ENCODE measurements around the gene PRKCB. TPM values are rescaled to one million over a fixed set of nuclear protein-coding genes. Genes with fewer than 3 reads are reported as not detected.
"Not testable (repeated sequence)": the region's sequence is repeated elsewhere in the genome, so short reads cannot be mapped to it uniquely, and the experiment has no call there.

Gene PRKCB
- total RNA-seq, 2 experiments from 2014 or later = 56.3 to 57.9 TPM

DNA sequence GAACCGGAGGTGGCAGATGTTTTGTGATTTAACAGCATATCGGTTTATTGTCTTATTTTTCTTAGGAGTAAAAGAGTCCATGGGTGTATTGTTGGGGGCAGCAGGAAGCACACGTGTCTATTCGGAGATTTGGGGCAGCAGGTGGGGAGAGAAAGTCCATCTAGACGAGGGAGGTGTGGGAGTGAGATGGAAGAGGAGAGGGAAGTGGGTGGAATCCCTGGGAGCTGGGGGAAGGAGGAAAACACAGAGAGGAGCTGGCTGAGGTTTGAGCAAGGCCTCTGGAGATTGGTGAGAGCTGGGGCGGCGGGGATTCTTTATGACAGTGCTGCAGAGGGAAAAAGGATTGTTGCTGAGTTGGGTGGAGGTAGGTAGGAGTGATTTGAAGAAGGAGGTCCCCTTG, 72.1 kb downstream of the PRKCB start:
- no peak overlapping the region for H3K4me3 Mint-ChIP-seq
- DNase-seq = no peak
- no peak overlapping the region for H3K27ac Mint-ChIP-seq
- ChIA-PET POLR2A (interaction anchor here (0.6 kb wide), 1 partner anchor 191 kb away, joined by 6 read pairs; no protein-coding TSS in a partner anchor), CTCF (no interaction called here)
- H3K27me3 Mint-ChIP-seq = no peaks in the 10 kb centered on the region
- H3K4me1 Mint-ChIP-seq (ENCODE audit: low read depth) = peaks cover 43% of the 10 kb centered on the region
- intact Hi-C loops (cut with micrococcal nuclease) = no loop called here
- peaks cover 2% of the 10 kb centered on the region for H3K36me3 Mint-ChIP-seq
- H3K9me3 Mint-ChIP-seq = no peaks in the 10 kb centered on the region

DNA sequence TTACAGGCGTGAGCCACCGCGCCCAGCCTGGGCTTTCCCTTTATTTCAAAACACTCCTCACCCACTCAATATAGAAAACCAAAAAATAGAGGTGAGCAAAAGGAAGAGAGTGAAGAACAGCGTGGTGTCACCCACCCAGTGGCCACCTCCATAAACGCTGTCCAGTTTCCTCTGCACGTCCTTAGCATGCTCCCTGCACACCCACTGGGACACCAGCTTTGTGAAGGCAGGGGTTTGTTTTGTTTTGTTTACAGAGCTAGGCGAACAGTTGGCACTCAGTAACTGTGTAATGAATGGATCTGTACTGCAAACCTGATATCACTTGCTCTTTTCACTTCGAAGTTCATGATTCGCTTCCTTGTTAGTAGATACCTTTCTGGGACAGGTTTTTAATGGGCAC, 73.0 kb downstream of the PRKCB start:
- POLR2A ChIA-PET = no interaction called here
- H3K27ac Mint-ChIP-seq = no peak overlapping the region
- no peaks in the 10 kb centered on the region for H3K27me3 Mint-ChIP-seq

DNA sequence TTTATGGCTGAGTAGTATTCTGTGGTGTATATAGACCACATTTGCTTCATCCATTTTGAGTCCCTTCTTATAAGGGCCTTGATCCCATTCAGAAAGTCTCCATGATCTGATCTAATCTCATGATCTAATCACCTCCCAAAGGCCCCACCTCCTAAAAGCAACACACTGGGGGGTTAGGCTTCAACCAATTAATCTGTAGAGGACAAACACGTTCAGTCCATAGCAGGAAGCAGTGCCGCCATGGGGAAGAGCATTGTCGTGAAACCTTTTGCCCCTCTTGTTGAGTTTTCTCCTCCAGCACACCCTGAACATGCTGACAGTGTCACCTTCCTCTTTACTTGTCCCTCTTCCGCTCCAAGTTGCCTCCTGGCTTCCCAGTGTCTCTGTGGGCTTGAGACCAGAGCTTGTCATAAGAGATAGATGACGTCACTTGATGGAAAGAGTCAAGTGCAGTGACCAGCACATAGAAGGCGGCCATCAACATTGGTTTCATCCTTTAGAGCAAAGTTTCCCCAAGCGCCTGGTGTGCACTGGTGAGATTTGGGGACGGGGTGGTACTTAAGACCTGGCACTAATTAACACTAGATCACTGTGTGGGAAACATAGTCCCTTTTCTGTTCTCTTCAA, 74.1 kb downstream of the PRKCB start:
- peaks cover 38% of the 10 kb centered on the region for H3K4me1 Mint-ChIP-seq (ENCODE audit: low read depth)
- DNase-seq = no peak
- no peak overlapping the region for H3K4me3 Mint-ChIP-seq
- intact Hi-C loops (cut with micrococcal nuclease) = no loop called here
- H3K9me3 Mint-ChIP-seq = no peaks in the 10 kb centered on the region
- ChIA-PET POLR2A (no interaction called here), CTCF (no interaction called here)
- H3K36me3 Mint-ChIP-seq = peaks cover 2% of the 10 kb centered on the region
- H3K27me3 Mint-ChIP-seq = no peaks in the 10 kb centered on the region
- H3K27ac Mint-ChIP-seq = no peak overlapping the region

More for the DNA sequence above, 73.0 kb downstream of the PRKCB start:
- peaks cover 34% of the 10 kb centered on the region for H3K4me1 Mint-ChIP-seq (ENCODE audit: low read depth)
- no peaks in the 10 kb centered on the region for H3K9me3 Mint-ChIP-seq
- intact Hi-C loops (cut with micrococcal nuclease) = no loop called here
- H3K4me3 Mint-ChIP-seq = no peak overlapping the region
- CTCF ChIA-PET = no interaction called here
- DNase-seq = no peak
- peaks cover 2% of the 10 kb centered on the region for H3K36me3 Mint-ChIP-seq

DNA sequence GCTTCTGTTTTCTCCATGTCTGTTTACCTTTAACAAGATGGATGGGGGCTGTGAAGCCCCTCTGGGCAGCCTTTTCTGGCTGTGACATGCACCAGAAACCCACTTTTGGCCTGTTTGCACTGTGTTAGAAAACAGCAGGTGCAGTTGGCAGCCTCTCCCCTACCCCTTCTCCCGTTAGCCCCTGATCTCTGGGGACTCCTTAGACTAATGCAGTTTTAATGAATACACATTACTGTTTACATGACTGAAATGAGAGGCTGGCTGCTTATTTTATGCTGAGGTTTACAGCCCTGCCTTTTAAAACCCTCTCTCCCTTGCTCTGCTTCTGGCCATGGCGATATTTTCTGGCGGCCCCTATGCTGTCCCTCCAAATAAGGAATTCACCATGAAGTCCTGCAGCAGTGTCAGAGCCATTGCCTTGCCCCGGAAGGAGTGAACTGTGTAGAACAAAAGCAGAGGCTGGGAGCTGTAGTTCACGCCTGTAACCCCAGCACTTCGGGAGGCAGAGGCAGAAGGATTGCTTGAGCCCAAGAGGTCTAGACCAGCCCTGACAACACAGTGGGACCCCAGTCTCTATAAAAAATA, 79.3 kb downstream of the PRKCB start:
- H3K27ac Mint-ChIP-seq = no peak overlapping the region
- H3K36me3 Mint-ChIP-seq = peaks cover 18% of the 10 kb centered on the region
- H3K9me3 Mint-ChIP-seq = peaks cover 5% of the 10 kb centered on the region
- no peak overlapping the region for H3K4me3 Mint-ChIP-seq
- intact Hi-C loops (cut with micrococcal nuclease) = no loop called here
- DNase-seq = no peak
- CTCF ChIA-PET = interaction anchor here (1.2 kb wide), 1 partner anchor 85 kb away, joined by 4 read pairs; no protein-coding TSS in a partner anchor
- H3K4me1 Mint-ChIP-seq (ENCODE audit: low read depth) = peaks cover 31% of the 10 kb centered on the region
- no peaks in the 10 kb centered on the region for H3K27me3 Mint-ChIP-seq
- POLR2A ChIA-PET = no interaction called here

DNA sequence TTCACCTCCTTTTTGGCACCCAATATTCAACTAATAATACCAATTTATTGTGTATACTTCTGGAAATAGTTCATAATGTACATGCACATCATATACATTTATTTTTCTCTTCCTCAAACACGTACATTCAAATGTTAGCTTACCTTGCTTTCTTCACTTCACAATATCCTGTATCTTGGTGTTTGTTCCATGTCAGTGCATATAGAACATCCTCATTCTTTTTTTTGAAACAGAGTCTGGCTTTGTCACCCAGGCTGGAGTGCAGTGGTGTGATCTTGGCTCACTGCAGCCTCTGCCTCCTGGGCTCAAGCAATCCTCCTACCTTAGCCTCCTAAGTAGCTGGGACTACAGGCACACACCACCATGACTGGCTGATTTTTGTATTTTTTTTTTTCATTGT, 80.8 kb downstream of the PRKCB start:
- POLR2A ChIA-PET, H3K27me3 Mint-ChIP-seq: not testable (repeated sequence)
- H3K4me1 Mint-ChIP-seq (ENCODE audit: low read depth) = peaks cover 43% of the 10 kb centered on the region

DNA sequence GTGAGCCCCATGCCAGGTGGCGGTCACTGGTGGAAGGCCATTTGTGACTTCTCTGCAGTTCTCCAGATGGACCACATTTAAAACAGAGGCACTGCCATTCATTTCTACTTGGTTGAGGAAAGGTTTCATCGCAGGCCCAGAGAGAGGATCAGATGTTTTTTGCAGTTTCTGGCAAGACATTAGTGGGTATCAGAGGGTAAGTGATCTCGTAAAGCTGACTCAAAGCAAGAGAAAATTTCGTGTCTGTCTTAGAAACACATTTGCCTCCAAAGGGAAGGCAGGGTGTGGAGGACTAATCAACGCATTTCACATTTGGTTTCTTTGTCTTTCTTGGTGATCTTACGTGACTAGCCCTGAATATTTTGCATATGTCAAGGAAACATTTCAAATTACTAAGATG, 81.8 kb downstream of the PRKCB start:
- H3K27ac Mint-ChIP-seq = peak overlapping the region; percentile 57
- peaks cover 16% of the 10 kb centered on the region for H3K9me3 Mint-ChIP-seq
- no peak overlapping the region for H3K4me3 Mint-ChIP-seq
- peaks cover 25% of the 10 kb centered on the region for H3K36me3 Mint-ChIP-seq
- H3K27me3 Mint-ChIP-seq = no peaks in the 10 kb centered on the region
- peaks cover 53% of the 10 kb centered on the region for H3K4me1 Mint-ChIP-seq (ENCODE audit: low read depth)
- ChIA-PET CTCF (interaction anchor here (0.8 kb wide), 2 partner anchors 93 to 94 kb away, joined by 3 to 5 read pairs; no protein-coding TSS in a partner anchor), POLR2A (no interaction called here)
- intact Hi-C loops (cut with micrococcal nuclease) = no loop called here
- peak; percentile 18 for DNase-seq

More for the DNA sequence above, 80.8 kb downstream of the PRKCB start:
- peaks cover 27% of the 10 kb centered on the region for H3K36me3 Mint-ChIP-seq
- DNase-seq; H3K27ac Mint-ChIP-seq; H3K4me3 Mint-ChIP-seq; intact Hi-C loops (cut with micrococcal nuclease): not testable (repeated sequence)
- H3K9me3 Mint-ChIP-seq = peaks cover 16% of the 10 kb centered on the region
- CTCF ChIA-PET = interaction anchor here (1.2 kb wide), 1 partner anchor 83 kb away, joined by 4 read pairs; no protein-coding TSS in a partner anchor

DNA sequence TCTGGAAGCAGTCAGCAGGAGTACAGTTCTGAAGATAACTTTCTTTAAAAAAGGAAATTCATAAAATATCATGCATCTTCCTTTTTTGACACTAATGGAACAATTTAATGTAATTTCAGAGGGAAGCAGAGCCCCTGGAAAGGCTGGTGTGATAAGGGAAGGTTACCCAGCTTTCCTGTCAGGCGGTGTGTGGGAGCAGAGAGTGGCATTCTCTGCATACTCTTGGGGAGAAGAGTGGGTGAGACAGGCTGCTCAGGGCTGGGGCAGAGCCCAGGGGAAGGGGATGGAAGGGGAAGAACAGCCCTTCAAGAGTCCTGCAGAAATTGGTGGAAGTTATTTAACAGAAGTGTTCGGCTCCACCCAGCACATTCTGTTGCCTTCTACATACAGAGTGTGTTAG, 84.7 kb downstream of the PRKCB start:
- DNase-seq = no peak
- intact Hi-C loops (cut with micrococcal nuclease) = loop anchor here (5.0 kb wide), 1 partner anchor 38 kb away; no protein-coding TSS in a partner anchor
- CTCF ChIA-PET = no interaction called here
- Mint-ChIP-seq H3K36me3 (peaks cover 33% of the 10 kb centered on the region), H3K27me3 (no peaks in the 10 kb centered on the region), H3K4me3 (no peak overlapping the region), H3K9me3 (peaks cover 16% of the 10 kb centered on the region), H3K4me1 (ENCODE audit: low read depth) (peaks cover 65% of the 10 kb centered on the region), H3K27ac (no peak overlapping the region)
- POLR2A ChIA-PET = no interaction called here

DNA sequence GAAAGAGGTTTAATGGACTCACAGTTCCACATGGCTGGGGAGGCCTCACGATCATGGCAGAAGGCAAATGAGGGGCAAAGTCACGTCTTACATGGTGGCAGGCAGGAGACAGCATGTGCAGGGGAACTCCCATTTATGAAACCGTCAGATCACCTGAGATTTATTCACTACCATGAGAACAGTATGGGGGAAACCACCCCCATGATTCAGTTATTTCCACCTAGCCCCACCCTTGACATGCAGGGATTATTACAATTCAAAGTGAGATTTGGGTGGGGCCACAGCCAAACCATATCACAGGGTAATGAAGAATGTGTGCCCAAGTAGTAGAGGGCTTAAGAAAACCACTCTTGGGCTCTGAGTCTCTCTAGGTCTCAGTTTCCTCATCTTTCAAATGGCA, 85.1 kb downstream of the PRKCB start:
- ChIA-PET CTCF (no interaction called here), POLR2A (no interaction called here)
- H3K27me3 Mint-ChIP-seq = no peaks in the 10 kb centered on the region
- H3K9me3 Mint-ChIP-seq = peaks cover 16% of the 10 kb centered on the region
- intact Hi-C loops (cut with micrococcal nuclease) = loop anchor here (5.0 kb wide), 1 partner anchor 39 kb away; no protein-coding TSS in a partner anchor
- peak; percentile 25 for DNase-seq
- H3K27ac Mint-ChIP-seq = no peak overlapping the region
- H3K4me3 Mint-ChIP-seq = no peak overlapping the region
- peaks cover 35% of the 10 kb centered on the region for H3K36me3 Mint-ChIP-seq
- peaks cover 67% of the 10 kb centered on the region for H3K4me1 Mint-ChIP-seq (ENCODE audit: low read depth)

DNA sequence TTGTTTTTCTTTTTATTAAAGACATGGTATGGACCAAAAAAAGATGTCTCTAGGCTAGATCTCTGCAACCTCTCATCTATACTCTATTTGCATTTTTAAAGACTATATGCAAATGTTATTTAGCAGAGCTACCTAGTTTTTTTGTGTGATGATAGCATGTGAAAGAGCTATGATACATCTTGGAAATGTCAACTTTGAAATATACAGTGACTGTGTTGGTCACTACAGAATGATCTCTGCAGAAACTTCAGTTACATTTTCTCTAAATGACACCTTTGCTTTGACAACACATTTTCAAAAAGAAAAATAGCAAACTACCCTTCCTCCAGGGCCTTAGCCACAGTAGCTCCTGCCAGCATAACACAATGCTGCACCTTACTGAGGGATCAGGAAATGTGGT, 86.6 kb downstream of the PRKCB start:
- DNase-seq = no peak
- Mint-ChIP-seq H3K4me1 (ENCODE audit: low read depth) (peaks cover 63% of the 10 kb centered on the region), H3K4me3 (no peak overlapping the region), H3K27ac (no peak overlapping the region), H3K27me3 (no peaks in the 10 kb centered on the region), H3K36me3 (peaks cover 35% of the 10 kb centered on the region), H3K9me3 (peaks cover 16% of the 10 kb centered on the region)
- POLR2A ChIA-PET = interaction anchor here (0.9 kb wide), 1 partner anchor 45 kb away, joined by 7 read pairs; no protein-coding TSS in a partner anchor
- intact Hi-C loops (cut with micrococcal nuclease) = loop anchor here (1.0 to 5.0 kb wide), 3 partner anchors 25 to 96 kb away; no protein-coding TSS in a partner anchor
- CTCF ChIA-PET = interaction anchor here (0.8 kb wide), 1 partner anchor 119 kb away, joined by 3 read pairs; no protein-coding TSS in a partner anchor

DNA sequence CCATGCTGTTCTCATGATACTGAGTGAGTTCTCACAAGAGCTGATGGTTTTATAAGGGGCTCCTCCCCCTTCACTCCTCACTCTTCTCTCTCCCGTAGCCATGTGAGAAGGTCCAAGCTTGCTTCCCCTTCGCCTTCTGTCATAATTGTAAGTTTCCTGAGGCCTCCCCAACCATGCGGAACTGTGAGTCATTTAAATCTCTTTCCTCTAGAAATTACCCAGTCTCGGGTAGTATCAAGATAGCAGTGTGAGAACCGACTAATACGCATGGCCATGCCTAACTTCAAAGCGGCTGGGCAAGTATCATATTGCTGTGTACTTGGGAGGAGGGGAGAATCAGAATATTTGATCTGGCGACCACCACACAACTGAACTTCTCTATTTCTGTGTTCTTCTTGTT, 88.3 kb downstream of the PRKCB start:
- H3K27me3 Mint-ChIP-seq = no peaks in the 10 kb centered on the region
- peak; percentile 30 for DNase-seq
- H3K36me3 Mint-ChIP-seq = peaks cover 27% of the 10 kb centered on the region
- H3K9me3 Mint-ChIP-seq = peaks cover 16% of the 10 kb centered on the region
- H3K4me3 Mint-ChIP-seq = no peak overlapping the region
- intact Hi-C loops (cut with micrococcal nuclease) = loop anchor here (5.0 kb wide), 1 partner anchor 42 kb away; no protein-coding TSS in a partner anchor
- POLR2A ChIA-PET = no interaction called here
- CTCF ChIA-PET = no interaction called here
- no peak overlapping the region for H3K27ac Mint-ChIP-seq
- peaks cover 59% of the 10 kb centered on the region for H3K4me1 Mint-ChIP-seq (ENCODE audit: low read depth)

DNA sequence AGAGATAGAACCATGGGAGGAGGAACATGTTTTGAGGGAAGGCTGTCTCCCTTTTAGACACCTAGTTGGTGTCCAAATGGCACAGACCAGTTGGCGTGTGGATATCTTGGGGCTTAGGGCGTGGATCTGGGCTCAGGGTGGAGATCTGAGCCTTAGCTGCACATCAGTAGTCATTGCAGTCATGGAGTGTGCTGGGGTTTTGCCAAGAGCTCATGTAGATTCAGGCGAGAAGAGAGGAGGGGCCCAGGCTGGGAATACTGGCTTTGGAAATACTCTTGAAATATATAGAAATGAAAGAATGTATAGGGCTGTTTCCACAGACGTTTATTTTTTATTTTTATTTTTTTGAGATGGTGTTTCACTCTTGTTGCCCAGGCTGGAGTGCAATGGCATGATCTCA, 92.0 kb downstream of the PRKCB start:
- Mint-ChIP-seq H3K27ac (no peak overlapping the region), H3K36me3 (peaks cover 13% of the 10 kb centered on the region), H3K9me3 (no peaks in the 10 kb centered on the region), H3K27me3 (no peaks in the 10 kb centered on the region), H3K4me3 (no peak overlapping the region), H3K4me1 (ENCODE audit: low read depth) (peaks cover 30% of the 10 kb centered on the region)
- ChIA-PET CTCF (no interaction called here), POLR2A (no interaction called here)
- intact Hi-C loops (cut with micrococcal nuclease) = no loop called here
- DNase-seq = no peak

DNA sequence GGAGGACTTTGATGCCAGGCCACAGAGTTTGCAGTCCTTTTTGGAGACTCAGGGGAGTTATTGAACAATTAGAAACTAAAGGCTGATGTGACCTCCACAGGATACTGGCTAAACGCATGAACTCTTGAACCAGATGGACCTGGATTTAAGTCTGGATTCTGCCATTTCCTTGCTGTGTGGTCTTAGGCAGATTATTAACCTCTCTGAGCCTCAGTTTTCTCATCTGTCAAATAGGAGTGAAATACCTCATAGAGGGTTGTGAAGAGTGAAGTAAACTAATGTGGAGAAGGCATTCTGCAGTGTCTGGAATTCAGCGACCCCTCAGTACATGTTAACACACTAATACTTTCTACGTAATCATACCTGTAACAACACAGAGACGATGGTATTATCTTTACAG, 93.5 kb downstream of the PRKCB start:
- no peak for DNase-seq
- Mint-ChIP-seq H3K27me3 (no peaks in the 10 kb centered on the region), H3K4me3 (no peak overlapping the region), H3K4me1 (ENCODE audit: low read depth) (peaks cover 31% of the 10 kb centered on the region), H3K27ac (no peak overlapping the region), H3K9me3 (peaks cover 3% of the 10 kb centered on the region), H3K36me3 (peaks cover 16% of the 10 kb centered on the region)
- ChIA-PET POLR2A (no interaction called here), CTCF (no interaction called here)
- intact Hi-C loops (cut with micrococcal nuclease) = no loop called here

DNA sequence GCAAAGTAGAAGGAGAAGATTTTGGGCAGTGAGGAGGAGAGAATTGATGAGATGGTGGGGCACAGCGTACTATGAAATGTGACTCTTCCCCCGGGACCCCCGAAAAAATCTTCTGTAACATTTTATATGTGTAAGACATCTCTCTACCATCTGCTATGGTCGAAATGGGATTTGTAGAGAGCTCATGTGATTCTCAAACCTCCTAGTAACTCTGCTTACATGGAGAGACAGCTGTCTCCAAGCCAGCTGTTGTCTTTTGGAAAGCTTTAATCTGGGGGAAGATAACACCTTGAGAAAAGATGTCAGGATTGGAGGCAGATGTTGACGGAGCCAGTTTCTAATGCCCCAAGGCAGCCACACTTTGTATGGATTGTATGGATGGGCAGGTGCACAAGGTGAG, 94.1 kb downstream of the PRKCB start:
- intact Hi-C loops (cut with micrococcal nuclease) = no loop called here
- H3K9me3 Mint-ChIP-seq = peaks cover 3% of the 10 kb centered on the region
- CTCF ChIA-PET = no interaction called here
- peaks cover 13% of the 10 kb centered on the region for H3K36me3 Mint-ChIP-seq
- no peaks in the 10 kb centered on the region for H3K27me3 Mint-ChIP-seq
- no peak for DNase-seq
- no peak overlapping the region for H3K4me3 Mint-ChIP-seq
- peaks cover 32% of the 10 kb centered on the region for H3K4me1 Mint-ChIP-seq (ENCODE audit: low read depth)
- POLR2A ChIA-PET = no interaction called here
- H3K27ac Mint-ChIP-seq = no peak overlapping the region

Measured in activated CD4-positive, alpha-beta memory T cell treated with anti-CD3 and anti-CD28 coated beads for 36 hours (primary cell).